H9 (cell line): ENCODE data around the gene MYO5B. TPM values are rescaled to one million over a fixed set of nuclear protein-coding genes. Genes with fewer than 3 reads are reported as not detected.

Source experiments
- DNase-seq: peaks from one replicate; pipeline ENCODE4 v3.0.0-alpha.2; 2017
- H2AFZ ChIP-seq: one replicate; pipeline ENCODE4 v1.6.1; 2013; ENCODE audit warnings: mild to moderate bottlenecking, low read length, control low read depth, moderate library complexity
- H2AK5ac ChIP-seq: 2 replicates; pipeline ENCODE4 v1.6.1; 2013; ENCODE audit warnings: low read length, control low read depth, mixed read lengths; ENCODE audit not compliant: insufficient read length
- H2BK120ac ChIP-seq: one replicate; pipeline ENCODE4 v1.6.1; 2013; ENCODE audit warnings: low read depth, mild to moderate bottlenecking, low read length, control low read depth, inconsistent platforms; ENCODE audit not compliant: poor library complexity, severe bottlenecking
- H2BK12ac ChIP-seq: 2 replicates; pipeline ENCODE4 v1.6.1; 2013; ENCODE audit warnings: low read length, control low read depth, mixed read lengths, low read depth; ENCODE audit not compliant: insufficient read length
- H2BK15ac ChIP-seq: 2 replicates; pipeline ENCODE4 v1.6.1; 2013; ENCODE audit warnings: low read depth, low read length, control low read depth
- H2BK20ac ChIP-seq: one replicate; pipeline ENCODE4 v1.6.1; 2013; ENCODE audit warnings: low read depth, mild to moderate bottlenecking, low read length, control low read depth, inconsistent platforms; ENCODE audit not compliant: poor library complexity, severe bottlenecking
- H2BK5ac ChIP-seq: 2 replicates; pipeline ENCODE4 v1.6.1; 2013; ENCODE audit warnings: low read length, control low read depth, mixed read lengths; ENCODE audit not compliant: insufficient read length
- H3K14ac ChIP-seq: 2 replicates; pipeline ENCODE4 v1.6.1; 2013; ENCODE audit warnings: low read length, control low read depth; ENCODE audit not compliant: insufficient read depth
- H3K18ac ChIP-seq: 2 replicates; pipeline ENCODE4 v1.6.1; 2013; ENCODE audit warnings: low read depth, mild to moderate bottlenecking, mixed read lengths, low read length, control low read depth; ENCODE audit not compliant: insufficient read length
- H3K23ac ChIP-seq: 2 replicates; pipeline ENCODE4 v1.6.1; 2013; ENCODE audit warnings: low read length, control low read depth, mixed read lengths, low read depth; ENCODE audit not compliant: insufficient read length
- H3K23me2 ChIP-seq: 2 replicates; pipeline ENCODE4 v1.6.1; 2013; ENCODE audit warnings: low read depth, mild to moderate bottlenecking, mixed read lengths, low read length, control low read depth; ENCODE audit not compliant: insufficient read length, poor library complexity, severe bottlenecking
- H3K27ac ChIP-seq: 2 replicates; pipeline ENCODE4 v1.5.1; 2013; ENCODE audit warnings: low read length, control low read depth, mixed read lengths, low read depth; ENCODE audit not compliant: insufficient read length
- H3K27me3 ChIP-seq: 2 replicates; pipeline ENCODE4 v1.6.1; 2013; ENCODE audit warnings: low read length, control low read depth, inconsistent platforms; ENCODE audit not compliant: insufficient read depth
- H3K4ac ChIP-seq: 2 replicates; pipeline ENCODE4 v1.6.1; 2013; ENCODE audit warnings: low read depth, mild to moderate bottlenecking, control low read depth, inconsistent platforms, low read length, moderate library complexity
- H3K4me1 ChIP-seq: 2 replicates; pipeline ENCODE4 v1.6.1; 2013; ENCODE audit warnings: low read length, control low read depth, inconsistent platforms; ENCODE audit not compliant: insufficient read depth
- H3K4me2 ChIP-seq: 2 replicates; pipeline ENCODE4 v1.6.1; 2013; ENCODE audit warnings: low read length, control low read depth, mixed read lengths; ENCODE audit not compliant: insufficient read length, insufficient read depth
- H3K56ac ChIP-seq: 2 replicates; pipeline ENCODE4 v1.6.1; 2013; ENCODE audit warnings: low read depth, mild to moderate bottlenecking, mixed read lengths, low read length, control low read depth; ENCODE audit not compliant: insufficient read length
- H3K79me1 ChIP-seq: 2 replicates; pipeline ENCODE4 v1.6.1; 2013; ENCODE audit warnings: low read depth, mild to moderate bottlenecking, moderate library complexity, low read length, control low read depth, inconsistent platforms; ENCODE audit not compliant: insufficient read depth, poor library complexity, severe bottlenecking
- H3K79me2 ChIP-seq: 2 replicates; pipeline ENCODE4 v1.6.1; 2013; ENCODE audit warnings: low read length, control low read depth, inconsistent platforms; ENCODE audit not compliant: insufficient read depth
- H3K9ac ChIP-seq: 2 replicates; pipeline ENCODE4 v1.6.1; 2013; ENCODE audit warnings: low read length, control low read depth, mixed read lengths; ENCODE audit not compliant: insufficient read length; ENCODE audit errors: extremely low read depth
- H3K9me3 ChIP-seq: one replicate; pipeline ENCODE4 v1.6.1; 2013; ENCODE audit warnings: low read depth, low read length, inconsistent platforms; ENCODE audit not compliant: control insufficient read depth
- H3T11ph ChIP-seq: one replicate; pipeline ENCODE4 v1.6.1; 2013; ENCODE audit warnings: mild to moderate bottlenecking, low read length, control low read depth, inconsistent platforms
- H4K20me1 ChIP-seq: one replicate; pipeline ENCODE4 v1.6.1; 2013; ENCODE audit not compliant: control insufficient read depth, insufficient read length, insufficient read depth
- H4K5ac ChIP-seq: 2 replicates; pipeline ENCODE4 v1.6.1; 2013; ENCODE audit warnings: low read depth, mild to moderate bottlenecking, mixed read lengths, low read length, control low read depth; ENCODE audit not compliant: insufficient read length
- H4K8ac ChIP-seq: replicated peaks from 2 replicates; pipeline ENCODE4 v1.6.1; 2013; ENCODE audit warnings: low read length, control low read depth, mixed read lengths, low read depth; ENCODE audit not compliant: insufficient read length
- H4K91ac ChIP-seq: 2 replicates; pipeline ENCODE4 v1.6.1; 2013; ENCODE audit warnings: low read depth, mild to moderate bottlenecking, moderate library complexity, mixed read lengths, low read length, control low read depth; ENCODE audit not compliant: insufficient read length
- H3K27ac Mint-ChIP-seq, 3 experiments: 2 replicates in 2 of 3; 3 replicates in 1 of 3; pipeline ENCODE4 v1.8.0; 2020 to 2021; ENCODE audit warnings: mixed read lengths in 3 of 3, mild to moderate bottlenecking in 1 of 3, moderate library complexity in 1 of 3
- H3K27me3 Mint-ChIP-seq: 2 replicates; pipeline ENCODE4 v1.8.0; 2021; ENCODE audit warnings: low read depth, mild to moderate bottlenecking, moderate library complexity, mixed read lengths
- H3K36me3 Mint-ChIP-seq, 3 experiments: 2 replicates in 2 of 3; 3 replicates in 1 of 3; pipeline ENCODE4 v1.8.0; 2020 to 2021; ENCODE audit warnings: low read depth in 3 of 3, mixed read lengths in 3 of 3; ENCODE audit not compliant: insufficient read depth in 1 of 3
- H3K4me1 Mint-ChIP-seq, 2 experiments: 2 replicates each; pipeline ENCODE4 v1.8.0; 2020; ENCODE audit warnings: mixed read lengths in 2 of 2
- H3K4me3 Mint-ChIP-seq, 2 experiments: 2 replicates in 1 of 2; 3 replicates in 1 of 2; pipeline ENCODE4 v1.8.0; 2020 to 2021; ENCODE audit warnings: mild to moderate bottlenecking in 2 of 2, mixed read lengths in 2 of 2, moderate library complexity in 1 of 2
- H3K9me3 Mint-ChIP-seq, 2 experiments: 2 replicates in 1 of 2; 3 replicates in 1 of 2; pipeline ENCODE4 v1.8.0; 2020; ENCODE audit warnings: mild to moderate bottlenecking in 2 of 2, mixed read lengths in 2 of 2, moderate library complexity in 1 of 2
- CTCF ChIP-seq: fragments of 200-600 bp; sonication (generic); conservative IDR thresholded peaks from 3 replicates; pipeline ENCODE4 v1.8.0; 2021; ENCODE audit warnings: antibody characterized with exemption, mild to moderate bottlenecking
- WGBS: extraction: QIAGEN DNeasy Blood & Tissue Kit; methylation state at CpG from one replicate; pipeline ENCODE4 v1.1.7; 2013; ENCODE audit warnings: missing lambda C conversion rate, low lambda C conversion rate, mixed read lengths; ENCODE audit not compliant: insufficient read length; ENCODE audit errors: extremely low coverage; 5-methylcytosine and 5-hydroxymethylcytosine counted together
- total RNA-seq: library from RNA; stranded (reverse); gene quantifications from 2 replicates; pipeline ENCODE4 v1.2.1, GENCODE V29; 2021

MYO5B gene
- total RNA-seq, 1 experiment from 2014 or later, result 9.3 TPM

GRCh38 chr18:49863769-49864621, 331.0 kb downstream of the MYO5B start:
- Histone ChIP-seq H3K79me1 (no peaks in the 10 kb centered on the region), H3K56ac (no peak overlapping the region), H3K18ac (no peak overlapping the region), H3K9me3 (no peaks in the 10 kb centered on the region), H3K4ac (no peak overlapping the region), H3K27ac (no peak overlapping the region), H3K4me2 (no peak overlapping the region), H4K8ac (no peak overlapping the region), H3K27me3 (no peaks in the 10 kb centered on the region), H2BK12ac (no peak overlapping the region), H3K14ac (no peak overlapping the region), H3T11ph (no peak overlapping the region), H2BK5ac (no peak overlapping the region), H2BK15ac (no peak overlapping the region), H3K23me2 (no peaks in the 10 kb centered on the region), H4K91ac (no peak overlapping the region), H2AK5ac (no peak overlapping the region), H4K20me1 (no peaks in the 10 kb centered on the region), H2BK20ac (no peak overlapping the region), H3K23ac (no peak overlapping the region), H4K5ac (no peak overlapping the region), H2BK120ac (no peak overlapping the region), H2AFZ (no peak overlapping the region), H3K9ac (no peak overlapping the region), H3K4me1 (no peaks in the 10 kb centered on the region), H3K79me2 (no peaks in the 10 kb centered on the region)
- Mint-ChIP-seq H3K4me1 (peaks cover 8 to 14% of the 10 kb centered on the region in 2 experiments), H3K27me3 (no peaks in the 10 kb centered on the region), H3K9me3 (no peaks in the 10 kb centered on the region), H3K4me3 (no peak overlapping the region), H3K36me3 (no peaks in the 10 kb centered on the region; a peak in 1 of 7 replicates), H3K27ac (no peak overlapping the region)
- no CpG with 5 or more reads among the region's 26 CpGs for WGBS
- no peak for TF ChIP-seq CTCF
- no peak for DNase-seq
